Activated T-helper 2 cell treated with anti-CD3 and anti-CD28 coated beads, Interferon-gamma antibody, Interleukin-2, Interleukin-4, amounts not matched to agents 10 μg/mL and 5 μg/mL and 100 μg/mL, durations not matched to agents 14 hours and 24 hours and 36 hours (primary cell): ENCODE data around the gene CPNE7. TPM values are rescaled to one million over a fixed set of nuclear protein-coding genes. Genes with fewer than 3 reads are reported as not detected.

ENCODE experiments used
- DNase-seq: peaks from one replicate; pipeline ENCODE4 v3.0.0; 2021; ENCODE audit warnings: low spot score
- H3K27ac Mint-ChIP-seq: one replicate; pipeline ENCODE4 v1.8.0; 2021; ENCODE audit warnings: mixed read lengths
- H3K27me3 Mint-ChIP-seq: one replicate; pipeline ENCODE4 v1.8.0; 2021; ENCODE audit warnings: low read depth, mixed read lengths
- H3K36me3 Mint-ChIP-seq: one replicate; pipeline ENCODE4 v1.8.0; 2021; ENCODE audit warnings: low read depth, mixed read lengths
- H3K4me1 Mint-ChIP-seq: one replicate; pipeline ENCODE4 v1.8.0; 2021; ENCODE audit warnings: low read depth, mixed read lengths
- H3K4me3 Mint-ChIP-seq: one replicate; pipeline ENCODE4 v1.8.0; 2021; ENCODE audit warnings: low read depth, mild to moderate bottlenecking, moderate library complexity, mixed read lengths
- H3K9me3 Mint-ChIP-seq: one replicate; pipeline ENCODE4 v1.8.0; 2021; ENCODE audit warnings: mixed read lengths
- intact Hi-C: fragments of 100-400 bp; cut with micrococcal nuclease; formaldehyde crosslinking; loops from one replicate; pipeline ENCODE4 v1.15.1; 2023
- total RNA-seq: library from RNA; stranded (reverse); gene quantifications from 2 replicates; pipeline ENCODE4 v1.2.3, GENCODE V29; 2022

Gene CPNE7
- total RNA-seq, 1 donor from 2014 or later: 25.7 TPM

- Mint-ChIP-seq H3K9me3 (no peaks in the 10 kb centered on the region), H3K36me3 (peaks cover 22% of the 10 kb centered on the region), H3K27ac (no peak overlapping the region), H3K4me3 (no peak overlapping the region), H3K27me3 (no peaks in the 10 kb centered on the region), H3K4me1 (peaks cover 7% of the 10 kb centered on the region)
- intact Hi-C loops: no loop called here
- DNase-seq: no peak
These were observed 67.0 kb downstream of the CPNE7 start for GRCh38 chr16:89642574-89642973.

- H3K27ac Mint-ChIP-seq: no peak overlapping the region
- H3K36me3 Mint-ChIP-seq: peaks cover 26% of the 10 kb centered on the region
- intact Hi-C loops: no loop called here
- peaks cover 7% of the 10 kb centered on the region for H3K4me1 Mint-ChIP-seq
- H3K4me3 Mint-ChIP-seq: no peak overlapping the region
- H3K27me3 Mint-ChIP-seq: no peaks in the 10 kb centered on the region
- H3K9me3 Mint-ChIP-seq: no peaks in the 10 kb centered on the region
- no peak for DNase-seq
These were observed 68.3 kb downstream of the CPNE7 start for GRCh38 chr16:89643769-89644300.

GRCh38 chr16:89645122-89645521, 69.6 kb downstream of the CPNE7 start:
- no peak overlapping the region for H3K27ac Mint-ChIP-seq
- no peaks in the 10 kb centered on the region for H3K9me3 Mint-ChIP-seq
- intact Hi-C loops: no loop called here
- peaks cover 34% of the 10 kb centered on the region for H3K36me3 Mint-ChIP-seq
- DNase-seq: no peak
- no peaks in the 10 kb centered on the region for H3K27me3 Mint-ChIP-seq
- peaks cover 7% of the 10 kb centered on the region for H3K4me1 Mint-ChIP-seq
- H3K4me3 Mint-ChIP-seq: no peak overlapping the region

- H3K4me3 Mint-ChIP-seq: no peak overlapping the region
- no peaks in the 10 kb centered on the region for H3K4me1 Mint-ChIP-seq
- H3K36me3 Mint-ChIP-seq: peaks cover 36% of the 10 kb centered on the region
These were observed 70.7 kb downstream of the CPNE7 start for GRCh38 chr16:89646270-89646669.

More at GRCh38 chr16:89646270-89646669, 70.7 kb downstream of the CPNE7 start:
- intact Hi-C loops: no loop called here
- no peak for DNase-seq
- Mint-ChIP-seq H3K9me3 (no peaks in the 10 kb centered on the region), H3K27ac (no peak overlapping the region), H3K27me3 (no peaks in the 10 kb centered on the region)

Other genes with a start within 250 kb of the CPNE7 start
- 142 and 144 TPM in 2 replicates for gene ANKRD11, start 85.2 kb upstream of the CPNE7 start, total RNA-seq
- gene SPG7, start 67.4 kb upstream of the CPNE7 start, total RNA-seq: 115 and 125 TPM in 2 replicates
- 2,404 and 2,406 TPM in 2 replicates for gene RPL13, start 15.1 kb upstream of the CPNE7 start, total RNA-seq
- gene DPEP1, start 37.9 kb downstream of the CPNE7 start, total RNA-seq: not detected in 2 replicates
- gene CHMP1A, start 82.0 kb downstream of the CPNE7 start, total RNA-seq: 80.0 and 89.0 TPM in 2 replicates
- 15.5 and 16.6 TPM in 2 replicates for gene SPATA33, start 82.1 kb downstream of the CPNE7 start, total RNA-seq
- gene CDK10, start 110.9 kb downstream of the CPNE7 start, total RNA-seq: 95.5 and 103 TPM in 2 replicates
- 10.9 and 12.9 TPM in 2 replicates for gene SPATA2L, start 125.9 kb downstream of the CPNE7 start, total RNA-seq
- 4.6 and 4.8 TPM in 2 replicates for gene VPS9D1, start 145.1 kb downstream of the CPNE7 start, total RNA-seq
- gene ZNF276, start 145.8 kb downstream of the CPNE7 start, total RNA-seq: 34.4 and 35.5 TPM in 2 replicates
- 198 and 211 TPM in 2 replicates for gene FANCA, start 240.9 kb downstream of the CPNE7 start, total RNA-seq